Stimulated activated CD4-positive, alpha-beta T cell treated with anti-CD3 and anti-CD28 coated beads, TNF-alpha, amount 100 ng/mL, for 48 hours (primary cell): Measurements from ENCODE around the gene GPBP1L1.

Experiments
- DNase-seq, 3 donors: peaks; one replicate each; pipeline ENCODE4 v3.0.0-alpha.2; 2020; ENCODE audit warnings: low read depth in 3 of 3

GPBP1L1 gene

GRCh38 chr1:45586769-45587168 lies 99.6 kb downstream of the GPBP1L1 start:
- no peak for DNase-seq

- DNase-seq, result no peak
Observed at GRCh38 chr1:45585496-45586075, 100.7 kb downstream of the GPBP1L1 start.

GRCh38 chr1:45585110-45585426 lies 101.3 kb downstream of the GPBP1L1 start:
- no peak for DNase-seq

- DNase-seq, result peak; percentile 75 to 91 (median 81)
Observed at GRCh38 chr1:45584351-45585109, 101.8 kb downstream of the GPBP1L1 start.

GRCh38 chr1:45583666-45584350 lies 102.5 kb downstream of the GPBP1L1 start, which contains the start of gene NASP:
TSS of gene NASP (plus strand) at chr1:45584041. CDS start at chr1:45584147, 106 bp downstream.
- peak; percentile 83 to 89 (median 84) for DNase-seq

- peak; percentile 88 to 93 (median 91) for DNase-seq
Observed at GRCh38 chr1:45583264-45583665, 103.1 kb downstream of the GPBP1L1 start.
